ENCODE results near the gene CHST6.

- TF ChIP-seq CTCF (conservative IDR thresholded peaks at IDR 0.05) (no peak), ZFX (IDR thresholded peaks at IDR 0.05) (no peak)
These were observed at the start of gene CHST6 for GRCh38 chr16:75495076-75495674.

Data from C4-2B (cell line).